Stimulated activated CD4-positive, alpha-beta T cell treated with anti-CD3 and anti-CD28 coated beads, TNF-alpha, amount 100 ng/mL, for 4 hours (primary cell): ENCODE data around the gene TGIF1.
"Not testable (repeated sequence)": the region's sequence is repeated elsewhere in the genome, so short reads cannot be mapped to it uniquely, and the experiment has no call there.

Source experiments
- DNase-seq, 3 experiments: peaks; one replicate each; pipeline ENCODE4 v3.0.0-alpha.2; 2020; ENCODE audit warnings: low read depth in 3 of 3

The TGIF1 gene

GRCh38 chr18:3455907-3456685 lies 6.1 kb downstream of the TGIF1 start:
- DNase-seq: no peak

- no peak for DNase-seq
Measured at GRCh38 chr18:3456686-3457069, 6.7 kb downstream of the TGIF1 start.

GRCh38 chr18:3457261-3457724 lies 7.3 kb downstream of the TGIF1 start:
- DNase-seq: no peak

- DNase-seq: no peak
Measured at GRCh38 chr18:3458378-3458777, 8.4 kb downstream of the TGIF1 start.

- no peak for DNase-seq
Measured at GRCh38 chr18:3458952-3459853, 9.2 kb downstream of the TGIF1 start.

- DNase-seq: no peak
Measured at GRCh38 chr18:3460823-3461398, 10.9 kb downstream of the TGIF1 start.

GRCh38 chr18:3461704-3462103 lies 11.7 kb downstream of the TGIF1 start:
- DNase-seq: no peak

- DNase-seq: no peak
Measured at GRCh38 chr18:3463051-3463450, 13.1 kb downstream of the TGIF1 start.

GRCh38 chr18:3466045-3466444 lies 16.1 kb downstream of the TGIF1 start:
- DNase-seq: no peak

- no peak for DNase-seq
Measured at GRCh38 chr18:3466872-3467271, 16.9 kb downstream of the TGIF1 start.

GRCh38 chr18:3468066-3468705 lies 18.2 kb downstream of the TGIF1 start:
- no peak for DNase-seq

GRCh38 chr18:3468833-3469232 lies 18.9 kb downstream of the TGIF1 start:
- DNase-seq: no peak

- DNase-seq: no peak
Measured at GRCh38 chr18:3471141-3471648, 21.2 kb downstream of the TGIF1 start.

GRCh38 chr18:3472121-3472520 lies 22.1 kb downstream of the TGIF1 start:
- not testable (repeated sequence) for DNase-seq

GRCh38 chr18:3472681-3473544 lies 22.9 kb downstream of the TGIF1 start:
- DNase-seq: no peak

GRCh38 chr18:3478262-3478978 lies 28.4 kb downstream of the TGIF1 start:
- no peak for DNase-seq

GRCh38 chr18:3479978-3480509 lies 30.1 kb downstream of the TGIF1 start:
- DNase-seq: no peak

- no peak for DNase-seq
Measured at GRCh38 chr18:3480827-3481573, 31.0 kb downstream of the TGIF1 start.

- DNase-seq: no peak
Measured at GRCh38 chr18:3481696-3482210, 31.8 kb downstream of the TGIF1 start.
